Endothelial cell of umbilical vein (primary cell): Measurements from ENCODE around the gene OSBPL8. TPM values are rescaled to one million over a fixed set of nuclear protein-coding genes. Genes with fewer than 3 reads are reported as not detected.
"Not testable (repeated sequence)": the region's sequence is repeated elsewhere in the genome, so short reads cannot be mapped to it uniquely, and the experiment has no call there.

Experiments used
- BruUV-seq: library from RNA; stranded (reverse); fragments of 400-500 nt; replicated peaks from 2 replicates; lab custom pipeline; 2021; lab: Mats Ljungman, UMichigan
- CTCF ChIA-PET: fragments of 300-600, 350-600 bp; sonication (Branson Sonifier 250); formaldehyde crosslinking; loops from one replicate; lab custom pipeline; 2021; ENCODE audit warnings: antibody characterized with exemption, inconsistent platforms; lab: Charles Lee
- POLR2A ChIA-PET: fragments of 300-600, 350-600 bp; sonication (Branson Sonifier 250); formaldehyde crosslinking; loops from one replicate; lab custom pipeline; 2021; ENCODE audit warnings: antibody characterized with exemption, inconsistent platforms; lab: Charles Lee
- DNase-seq: peaks from one replicate; pipeline ENCODE4 v3.0.0-alpha.2; 2011; ENCODE audit warnings: low read depth, low spot score
- FAIRE-seq: peaks from 2 replicates; lab custom pipeline; 2011; peaks lifted over from hg19 to GRCh38; lab: Jason Lieb, UNC
- H2AFZ ChIP-seq: 2 replicates; pipeline ENCODE4 v1.6.0; 2012; ENCODE audit warnings: low read depth, low read length, control low read depth, inconsistent platforms
- H3K27ac ChIP-seq: 2 replicates; pipeline ENCODE4 v1.5.1; 2011; ENCODE audit warnings: low read depth, mild to moderate bottlenecking, control low read depth, low read length, moderate library complexity; ENCODE audit not compliant: insufficient read depth
- H3K27me3 ChIP-seq, 2 experiments: 2 replicates each; pipeline versions ENCODE4 v1.6.0 to v1.6.1; 2011; ENCODE audit warnings: low read length in 2 of 2, mixed read lengths in 1 of 2; ENCODE audit not compliant: control insufficient read depth in 2 of 2, insufficient read depth in 2 of 2
- H3K36me3 ChIP-seq, 2 experiments: 2 replicates in 1 of 2; 3 replicates in 1 of 2; pipeline ENCODE4 v1.5.1; 2011; ENCODE audit warnings: low read length in 2 of 2, mild to moderate bottlenecking in 1 of 2, moderate library complexity in 1 of 2; ENCODE audit not compliant: control insufficient read depth in 2 of 2, insufficient read depth in 2 of 2; ENCODE audit errors: extremely low read depth in 1 of 2
- H3K4me1 ChIP-seq: 3 replicates; pipeline ENCODE4 v1.5.1; 2011; ENCODE audit warnings: mild to moderate bottlenecking, low read length; ENCODE audit not compliant: control insufficient read depth, insufficient read depth; ENCODE audit errors: extremely low read depth
- H3K4me2 ChIP-seq: 2 replicates; pipeline ENCODE4 v1.6.1; 2011; ENCODE audit warnings: low read length, control low read depth, mixed read lengths; ENCODE audit not compliant: insufficient read depth
- H3K4me3 ChIP-seq, 3 experiments: fragments of 200-600 bp in 1 of 3; sonication (generic), shearing (Covaris generic) in 1 of 3; replicated peaks in 1 of 3; 2 replicates each; pipeline ENCODE4 v1.5.1; 2011 to 2016; ENCODE audit warnings: control low read depth in 3 of 3, low read length in 3 of 3, mild to moderate bottlenecking in 2 of 3, inconsistent platforms in 1 of 3, low read depth in 1 of 3, moderate library complexity in 1 of 3; ENCODE audit not compliant: insufficient read depth in 1 of 3
- H3K79me2 ChIP-seq: 2 replicates; pipeline ENCODE4 v1.6.0; 2012; ENCODE audit warnings: low read length, inconsistent platforms; ENCODE audit not compliant: control insufficient read depth, insufficient read depth
- H3K9ac ChIP-seq: replicated peaks from 2 replicates; pipeline ENCODE3; 2011; ENCODE audit warnings: low read length, control low read depth; ENCODE audit not compliant: insufficient read depth; ENCODE audit errors: extremely low read depth
- H3K9me1 ChIP-seq: replicated peaks from 3 replicates; pipeline ENCODE4 v1.6.0; 2011; ENCODE audit warnings: mild to moderate bottlenecking, low read length; ENCODE audit not compliant: control insufficient read depth, insufficient read depth; ENCODE audit errors: extremely low read depth
- H3K9me3 ChIP-seq: replicated peaks from 2 replicates; pipeline ENCODE4 v1.5.1; 2012; ENCODE audit warnings: low read length, inconsistent platforms; ENCODE audit not compliant: control insufficient read depth, insufficient read depth
- H4K20me1 ChIP-seq: replicated peaks from 2 replicates; pipeline ENCODE3; 2011; ENCODE audit warnings: mild to moderate bottlenecking, low read length; ENCODE audit not compliant: control insufficient read depth, insufficient read depth; ENCODE audit errors: extremely low read depth
- CTCF ChIP-seq, 2 donors: IDR thresholded peaks; 1 replicate in 1 of 2; 2 replicates in 1 of 2; pipeline ENCODE4 v1.5.1; 2011; ENCODE audit warnings: low read length in 2 of 2, mild to moderate bottlenecking in 2 of 2, moderate library complexity in 2 of 2, control low read depth in 1 of 2, inconsistent platforms in 1 of 2, low read depth in 1 of 2; ENCODE audit not compliant: insufficient read depth in 1 of 2; ENCODE audit errors: extremely low read depth in 1 of 2
- JUN ChIP-seq: IDR thresholded peaks from 2 replicates; pipeline ENCODE4 v1.6.1; 2011; ENCODE audit warnings: borderline replicate concordance, low read depth; ENCODE audit not compliant: insufficient read length, insufficient read depth
- MAX ChIP-seq: IDR thresholded peaks from 2 replicates; pipeline ENCODE4 v1.6.1; 2011; ENCODE audit not compliant: insufficient read depth, insufficient read length
- dilution Hi-C: fragments of 300-500 bp; cut with MboI; formaldehyde crosslinking; loops from one replicate; pipeline ENCODE4 v1.15.0; 2019; ENCODE audit warnings: low sequenced_read_pairs; ENCODE audit not compliant: extremely low pct_ligation_motif_present
- intact Hi-C: fragments of 100-400 bp; cut with micrococcal nuclease; formaldehyde crosslinking; loops from one replicate; pipeline ENCODE4 v1.10.0; 2022
- polyA plus RNA-seq, 4 experiments: library from polyadenylated mRNA; depleted of rRNA in 3 of 4; stranded (reverse) in 3 of 4; unstranded in 1 of 4; fragments of >200 nt; gene quantifications; 2 replicates each; pipeline versions ENCODE4 v1.2.1 to v1.2.3, GENCODE V29; 2011 to 2012; ENCODE audit warnings: missing spikeins in 1 of 4
- total RNA-seq: library from RNA; stranded (reverse); gene quantifications from 2 replicates; pipeline ENCODE4 v1.2.3, GENCODE V29; 2021

Gene OSBPL8
- total and polyA plus RNA-seq, 2 donors (not counting 3 experiments of a cell fraction or from before 2014, with no cell fraction given) = 10.3 to 47.6 TPM

- no TSS peak for BruUV-seq
- dilution Hi-C loops = no loop called here
- H2AFZ ChIP-seq = no peak overlapping the region
- no peaks in the 10 kb centered on the region for H3K27me3 ChIP-seq
- H3K36me3 ChIP-seq = no peaks in the 10 kb centered on the region
- TF ChIP-seq MAX (no peak), JUN (no peak)
- H3K9me3 ChIP-seq = no peaks in the 10 kb centered on the region
- no peak overlapping the region for H3K4me2 ChIP-seq
- DNase-seq (no peak), FAIRE-seq (no peak)
- no peak overlapping the region for H3K9ac ChIP-seq
- intact Hi-C loops = no loop called here
- POLR2A ChIA-PET = no interaction called here
- CTCF ChIA-PET = no interaction called here
- no peaks in the 10 kb centered on the region for H3K79me2 ChIP-seq
- no peaks in the 10 kb centered on the region for H3K9me1 ChIP-seq
- no peak overlapping the region for H3K4me3 ChIP-seq
- H3K4me1 ChIP-seq = no peaks in the 10 kb centered on the region
- no peaks in the 10 kb centered on the region for H4K20me1 ChIP-seq
- no peak overlapping the region for H3K27ac ChIP-seq
Measured at GRCh38 chr12:76383988-76384387, 175.6 kb downstream of the OSBPL8 start.

- H3K4me1 ChIP-seq = no peaks in the 10 kb centered on the region
- H2AFZ ChIP-seq = no peak overlapping the region
- intact Hi-C loops (no loop called here), dilution Hi-C loops (no loop called here)
- no peaks in the 10 kb centered on the region for H3K27me3 ChIP-seq
- no peaks in the 10 kb centered on the region for H4K20me1 ChIP-seq
- no peaks in the 10 kb centered on the region for H3K9me3 ChIP-seq
- H3K9ac ChIP-seq = no peak overlapping the region
- no peaks in the 10 kb centered on the region for H3K36me3 ChIP-seq
- no peaks in the 10 kb centered on the region for H3K79me2 ChIP-seq
- H3K9me1 ChIP-seq = no peaks in the 10 kb centered on the region
- CTCF ChIA-PET = interaction anchor here (0.8 to 1.4 kb wide), 3 partner anchors 8 to 77 kb away, joined by 3 to 4 read pairs (median 3); no protein-coding TSS in a partner anchor
- no peak overlapping the region for H3K4me3 ChIP-seq
- H3K4me2 ChIP-seq = no peak overlapping the region
- no peak overlapping the region for H3K27ac ChIP-seq
- DNase-seq (no peak), FAIRE-seq (no peak)
- no peak for TF ChIP-seq CTCF (IDR thresholded peaks at IDR 0.05; ENCODE audit: extremely low read depth in 1 of 2, insufficient read depth in 1 of 2, low read depth in 1 of 2, low read length in 2 of 2)
- BruUV-seq = no TSS peak
- POLR2A ChIA-PET = no interaction called here
Measured at GRCh38 chr12:76379261-76379660, 180.3 kb downstream of the OSBPL8 start.

- H2AFZ ChIP-seq, H3K9ac ChIP-seq, POLR2A ChIA-PET, H3K27ac ChIP-seq, H3K36me3 ChIP-seq, H3K4me1 ChIP-seq, H3K9me3 ChIP-seq, H4K20me1 ChIP-seq, FAIRE-seq, CTCF ChIA-PET, H3K9me1 ChIP-seq, DNase-seq, H3K79me2 ChIP-seq, H3K4me2 ChIP-seq, intact Hi-C loops, dilution Hi-C loops, H3K4me3 ChIP-seq, BruUV-seq, H3K27me3 ChIP-seq: not testable (repeated sequence)
Measured at GRCh38 chr12:76376876-76377275, 182.7 kb downstream of the OSBPL8 start.
